GDM1 (cell line): Measurements from ENCODE around the gene ASL.
"Not testable (repeated sequence)": the region's sequence is repeated elsewhere in the genome, so short reads cannot be mapped to it uniquely, and the experiment has no call there.

Source experiments
- DNase-seq: peaks from one replicate; lab custom pipeline; 2025; lab: John Stamatoyannopoulos, UW

ASL gene

DNA sequence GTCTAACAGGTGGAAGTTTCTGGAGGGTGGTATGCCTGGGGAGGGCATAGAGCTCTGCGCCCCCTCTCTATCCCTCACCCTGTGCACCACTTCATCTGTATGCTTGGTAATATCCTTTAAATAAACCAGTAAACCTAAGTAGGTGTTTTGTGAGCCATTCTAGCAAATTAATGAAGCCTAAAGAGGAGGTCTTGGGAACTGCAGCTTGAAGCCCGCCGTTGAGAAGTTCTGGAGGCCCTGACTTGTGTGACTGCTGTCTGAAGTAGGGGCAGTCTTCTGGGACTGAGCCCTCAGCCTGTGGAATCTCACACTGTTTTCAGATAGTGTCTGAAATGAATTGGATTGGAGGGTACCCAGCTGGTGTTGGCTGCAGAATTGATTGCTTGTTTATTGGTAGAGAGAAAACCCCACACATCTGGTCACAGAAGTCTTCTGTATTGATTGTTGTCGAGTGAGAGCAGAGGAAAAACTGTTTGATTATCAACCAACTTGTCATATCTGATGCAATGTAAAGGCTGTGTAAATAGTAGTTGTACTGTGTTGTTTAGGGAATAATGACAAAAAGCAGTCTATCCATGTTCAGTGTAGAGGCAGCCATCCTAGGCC lies 43.7 kb downstream of the ASL start:
- DNase-seq, result no peak

DNA sequence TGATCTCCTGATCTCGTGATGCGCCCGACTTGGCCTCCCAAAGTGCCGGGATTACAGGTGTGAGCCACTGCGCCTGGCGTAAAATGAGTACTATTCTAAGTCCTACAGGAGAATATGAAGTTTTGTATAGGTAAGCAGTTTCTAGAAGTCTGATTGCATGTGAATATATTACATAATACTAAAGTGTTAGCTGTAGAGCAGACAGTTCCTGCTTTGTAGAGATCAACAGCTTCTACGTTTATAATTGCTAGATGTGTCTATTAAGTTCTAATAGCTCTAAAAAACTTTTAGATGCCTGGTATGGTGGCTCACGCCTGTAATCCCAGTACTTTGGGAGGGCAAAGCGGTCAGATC lies 47.5 kb downstream of the ASL start:
- DNase-seq, result no peak

DNA sequence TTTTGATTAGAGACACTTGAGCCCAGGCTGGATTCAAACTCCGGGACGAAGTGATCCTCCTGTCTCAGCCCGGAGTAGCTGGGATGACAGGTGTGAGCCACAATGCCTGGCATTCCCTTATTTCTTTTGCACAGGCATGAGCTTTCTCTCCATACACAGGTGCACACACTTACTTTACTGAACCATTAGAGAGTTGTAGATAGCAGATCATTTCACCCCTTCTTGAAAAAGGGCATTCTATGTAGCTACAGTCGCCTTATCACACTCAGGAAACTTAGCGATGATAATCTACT lies 48.9 kb downstream of the ASL start:
- DNase-seq, result not testable (repeated sequence)

- no peak for DNase-seq
These were observed 49.6 kb downstream of the ASL start for GRCh38 chr7:66125052-66125694.

DNA sequence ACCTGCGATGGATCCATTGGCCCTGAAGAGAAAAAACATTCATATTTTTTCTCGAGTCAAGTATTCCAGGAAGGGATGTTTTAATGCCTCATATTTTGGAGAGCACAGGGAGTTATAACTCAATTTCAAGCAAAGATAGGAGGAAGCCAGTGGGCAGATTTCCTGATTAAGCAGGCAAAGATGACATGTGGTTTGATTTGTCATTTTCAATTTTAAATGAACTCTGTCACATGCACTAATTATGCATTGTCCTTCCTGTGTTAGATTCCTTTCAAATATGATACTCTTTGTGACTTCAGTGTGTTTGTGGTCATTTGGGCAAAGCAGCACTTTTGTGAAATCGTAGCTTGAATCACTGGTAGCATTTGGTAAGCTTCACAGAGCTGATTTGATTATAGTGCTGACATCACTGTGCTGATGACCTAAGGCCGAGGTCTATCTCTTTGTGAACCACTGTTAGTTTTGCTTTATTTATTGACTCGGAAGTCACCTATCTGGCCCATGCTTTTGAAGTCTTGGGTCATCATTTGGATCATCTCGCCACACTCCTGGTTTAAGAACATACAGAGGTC lies 50.2 kb downstream of the ASL start:
- DNase-seq, result not testable (repeated sequence)

DNA sequence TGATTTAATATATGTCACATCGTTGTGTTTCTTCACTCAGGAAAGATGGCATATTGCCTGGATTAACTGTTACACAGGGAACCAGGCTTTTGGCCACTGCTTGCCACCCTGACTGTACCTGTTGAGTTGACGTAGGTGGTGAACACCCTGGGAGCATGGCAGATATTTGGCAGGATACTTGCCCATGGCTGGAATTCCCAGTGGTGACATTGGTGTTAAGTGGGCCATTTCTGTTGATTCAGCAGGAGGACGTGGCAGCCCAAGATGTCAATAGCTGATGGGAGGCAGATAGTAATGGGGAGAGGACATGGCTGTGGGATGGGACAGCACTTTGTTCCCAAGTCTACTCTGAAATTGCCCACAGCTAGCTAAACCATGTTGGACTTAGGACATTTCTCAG lies 51.6 kb downstream of the ASL start:
- DNase-seq, result not testable (repeated sequence)

- DNase-seq, result no peak
These were observed 63.6 kb downstream of the ASL start for GRCh38 chr7:66138994-66139752.

DNA sequence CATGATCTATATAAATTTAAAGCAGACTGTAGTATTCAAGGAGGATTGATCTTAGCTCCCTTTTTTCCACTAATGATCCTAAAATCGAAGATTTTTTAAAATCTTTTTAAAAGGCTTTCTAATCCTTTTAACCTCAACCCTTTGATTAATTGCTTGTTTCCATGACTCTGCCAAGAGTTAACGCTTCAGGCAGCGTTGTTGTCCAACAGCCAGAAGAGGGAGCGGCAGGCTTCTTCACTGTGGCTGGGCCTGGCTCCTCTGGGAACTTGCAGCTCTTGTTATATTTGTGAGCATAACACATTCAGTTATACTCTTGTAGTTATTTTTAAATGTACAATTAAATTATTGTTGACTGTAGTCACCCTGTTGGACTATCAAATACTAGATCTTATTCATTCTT lies 65.3 kb downstream of the ASL start:
- DNase-seq, result no peak

GRCh38 chr7:66142334-66142733 lies 66.7 kb downstream of the ASL start:
- no peak for DNase-seq

DNA sequence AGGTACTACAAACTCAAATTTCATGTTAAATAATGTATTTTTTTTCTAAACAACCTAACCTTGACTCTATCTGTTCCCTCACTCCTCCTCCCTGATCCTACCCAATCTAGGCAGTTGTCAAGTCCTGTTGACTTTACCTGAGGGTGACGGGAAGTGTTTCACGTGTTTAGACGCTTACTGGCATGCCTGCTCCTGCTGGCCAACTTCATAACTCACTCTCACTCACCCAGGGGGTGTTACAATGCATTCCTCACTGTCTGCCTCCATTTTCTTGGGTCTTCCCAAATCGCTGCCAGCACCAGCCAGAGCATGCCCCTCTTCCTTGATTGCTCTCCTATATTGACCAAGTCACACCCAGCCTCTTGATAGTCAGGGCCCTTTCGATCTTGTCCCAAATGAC lies 67.4 kb downstream of the ASL start:
- DNase-seq, result no peak
